Calu3 (cell line): Measurements from ENCODE around the gene RNF181. TPM values are rescaled to one million over a fixed set of nuclear protein-coding genes. Genes with fewer than 3 reads are reported as not detected.
"Not testable (repeated sequence)": the region's sequence is repeated elsewhere in the genome, so short reads cannot be mapped to it uniquely, and the experiment has no call there.

ENCODE experiments used
- BruUV-seq: library from RNA; stranded (reverse); fragments of 400-500 nt; replicated peaks from 2 replicates; lab custom pipeline; 2021; lab: Mats Ljungman, UMichigan
- CTCF ChIA-PET: fragments of 300-600 bp; sonication (Branson Sonifier 250); formaldehyde crosslinking; loops from one replicate; lab custom pipeline; 2022; ENCODE audit warnings: antibody characterized with exemption; lab: Charles Lee
- DNase-seq: peaks from one replicate; pipeline ENCODE4 v3.0.0; 2022
- H3K27ac Mint-ChIP-seq: one replicate; pipeline ENCODE4 v1.8.0; 2022; ENCODE audit warnings: mixed read lengths; ENCODE audit not compliant: unreplicated experiment
- H3K27me3 Mint-ChIP-seq: one replicate; pipeline ENCODE4 v1.8.0; 2022; ENCODE audit warnings: mixed read lengths; ENCODE audit not compliant: unreplicated experiment
- H3K36me3 Mint-ChIP-seq: one replicate; pipeline ENCODE4 v1.8.0; 2022; ENCODE audit warnings: mild to moderate bottlenecking, moderate library complexity, mixed read lengths; ENCODE audit not compliant: insufficient read depth, unreplicated experiment
- H3K4me1 Mint-ChIP-seq: one replicate; pipeline ENCODE4 v1.8.0; 2022; ENCODE audit warnings: mild to moderate bottlenecking, low read depth, mixed read lengths; ENCODE audit not compliant: unreplicated experiment
- H3K4me3 Mint-ChIP-seq: one replicate; pipeline ENCODE4 v1.8.0; 2022; ENCODE audit warnings: mild to moderate bottlenecking, low read depth, moderate library complexity, mixed read lengths; ENCODE audit not compliant: unreplicated experiment
- H3K9me3 Mint-ChIP-seq: one replicate; pipeline ENCODE4 v1.8.0; 2022; ENCODE audit warnings: low read depth, mixed read lengths; ENCODE audit not compliant: unreplicated experiment
- CTCF ChIP-seq: fragments of 200-600 bp; IDR thresholded peaks from one replicate; pipeline ENCODE4 v1.8.0; 2022; ENCODE audit warnings: antibody characterized with exemption; ENCODE audit not compliant: unreplicated experiment
- intact Hi-C: fragments of 100-400 bp; cut with micrococcal nuclease; formaldehyde crosslinking; loops from one replicate; pipeline ENCODE4 v1.10.0; 2022; ENCODE audit not compliant: unreplicated experiment
- total RNA-seq: library from RNA; stranded (reverse); gene quantifications from 2 replicates; pipeline ENCODE4 v1.2.3, GENCODE V29; 2022

The RNF181 gene
- total RNA-seq, 1 experiment from 2014 or later: 101 TPM

DNA sequence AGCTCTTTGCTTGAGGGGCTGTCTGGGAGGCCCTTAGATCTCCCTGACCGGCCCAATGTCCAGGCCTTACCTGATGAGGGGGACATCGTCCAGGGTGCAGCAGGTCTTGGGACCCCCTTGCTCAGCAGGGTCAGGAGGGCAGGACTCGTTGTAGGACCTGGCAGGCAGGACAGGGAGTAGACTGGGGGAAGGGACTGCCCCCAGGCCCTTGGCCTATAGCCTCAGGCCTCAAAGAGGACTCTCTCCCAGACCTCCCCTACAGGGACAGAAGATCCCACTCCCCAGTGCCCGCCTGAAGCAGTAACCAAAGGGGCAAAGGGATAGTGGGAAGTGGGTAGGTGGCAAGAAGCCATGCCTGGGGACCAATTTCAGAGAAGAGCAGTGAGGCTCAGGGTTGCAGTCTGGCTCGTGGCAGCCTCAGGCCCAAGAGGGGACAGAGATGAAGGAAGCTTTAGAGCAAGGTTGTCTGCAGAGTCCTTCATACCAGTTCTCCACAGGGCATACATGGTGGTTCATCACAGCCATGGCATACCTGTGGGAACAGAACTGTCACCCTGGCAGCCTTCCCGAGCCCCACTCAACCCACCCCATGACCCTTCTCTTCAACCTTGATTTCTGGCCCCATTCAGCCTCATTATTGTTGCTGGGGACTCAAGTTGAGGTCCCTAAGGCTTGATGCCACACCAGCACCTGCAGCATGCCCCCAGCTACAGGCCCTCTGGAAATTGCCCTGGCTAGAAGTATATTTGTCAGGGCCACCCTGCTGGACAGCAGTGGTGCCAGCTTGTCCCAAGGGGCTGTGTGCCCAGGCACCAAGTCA lies 5.6 kb downstream of the RNF181 start:
- intact Hi-C loops: no loop called here
- no peak for DNase-seq
- BruUV-seq: TSS peak; percentile 16
- Mint-ChIP-seq H3K9me3 (no peaks in the 10 kb centered on the region), H3K36me3 (peaks cover 71% of the 10 kb centered on the region), H3K4me3 (peak overlapping the region; percentile 92), H3K27ac (peak overlapping the region; percentile 63), H3K4me1 (peaks cover 8% of the 10 kb centered on the region), H3K27me3 (no peaks in the 10 kb centered on the region)
- TF ChIP-seq CTCF: no peak
- CTCF ChIA-PET: interaction anchor here (0.7 kb wide), 1 partner anchor 8 kb away, joined by 4 read pairs; no protein-coding TSS in a partner anchor

- intact Hi-C loops: no loop called here
- no TSS peak for BruUV-seq
- DNase-seq: peak; percentile 60
- H3K27me3 Mint-ChIP-seq: no peaks in the 10 kb centered on the region
- H3K4me3 Mint-ChIP-seq: peak overlapping the region; percentile 92
- H3K9me3 Mint-ChIP-seq: no peaks in the 10 kb centered on the region
- H3K4me1 Mint-ChIP-seq: peaks cover 8% of the 10 kb centered on the region
- CTCF ChIA-PET: interaction anchor here (0.7 kb wide), 1 partner anchor 9 kb away, joined by 4 read pairs; no protein-coding TSS in a partner anchor
- TF ChIP-seq CTCF: no peak
- peaks cover 68% of the 10 kb centered on the region for H3K36me3 Mint-ChIP-seq
- peak overlapping the region; percentile 63 for H3K27ac Mint-ChIP-seq
Measured at GRCh38 chr2:85601771-85602475, 6.4 kb downstream of the RNF181 start.

- intact Hi-C loops: no loop called here
- Mint-ChIP-seq H3K36me3 (peaks cover 67% of the 10 kb centered on the region), H3K27me3 (no peaks in the 10 kb centered on the region), H3K4me1 (peaks cover 8% of the 10 kb centered on the region), H3K27ac (peak within 1 kb of the TSS; percentile 92), H3K9me3 (no peaks in the 10 kb centered on the region), H3K4me3 (peak within 1 kb of the TSS; percentile 92)
- CTCF ChIA-PET: interaction anchor here (0.5 to 1.0 kb wide), 2 partner anchors 14 to 243 kb away, joined by 7 to 10 read pairs; partner anchors contain the start of gene USP39
- BruUV-seq: no TSS peak
- TF ChIP-seq CTCF: no peak
- peak; percentile 95 for DNase-seq
Measured at GRCh38 chr2:85602476-85603234, 7.1 kb downstream of the RNF181 start, which contains the start of gene TMEM150A. TMEM150A (minus strand) TSS chr2:85602698; CDS start chr2:85601948, 750 bp downstream.

GRCh38 chr2:85604133-85604444 lies 8.5 kb downstream of the RNF181 start:
- H3K27ac Mint-ChIP-seq: peak overlapping the region; percentile 56
- H3K4me1 Mint-ChIP-seq, BruUV-seq, DNase-seq, H3K9me3 Mint-ChIP-seq, H3K27me3 Mint-ChIP-seq, intact Hi-C loops: not testable (repeated sequence)
- peak overlapping the region; percentile 92 for H3K4me3 Mint-ChIP-seq
- CTCF ChIA-PET: interaction anchor here (1.8 kb wide), 1 partner anchor 9 kb away, joined by 6 read pairs; the partner anchor contains the start of gene RNF181
- H3K36me3 Mint-ChIP-seq: peaks cover 65% of the 10 kb centered on the region
